Measurements from ENCODE around the gene CPEB1. TPM values are rescaled to one million over a fixed set of nuclear protein-coding genes. Genes with fewer than 3 reads are reported as not detected.

Gene CPEB1
- total and polyA plus RNA-seq, 2 donors (not counting 1 experiment from before 2014, with no cell fraction given): 0.19 to 0.62 TPM

DNA sequence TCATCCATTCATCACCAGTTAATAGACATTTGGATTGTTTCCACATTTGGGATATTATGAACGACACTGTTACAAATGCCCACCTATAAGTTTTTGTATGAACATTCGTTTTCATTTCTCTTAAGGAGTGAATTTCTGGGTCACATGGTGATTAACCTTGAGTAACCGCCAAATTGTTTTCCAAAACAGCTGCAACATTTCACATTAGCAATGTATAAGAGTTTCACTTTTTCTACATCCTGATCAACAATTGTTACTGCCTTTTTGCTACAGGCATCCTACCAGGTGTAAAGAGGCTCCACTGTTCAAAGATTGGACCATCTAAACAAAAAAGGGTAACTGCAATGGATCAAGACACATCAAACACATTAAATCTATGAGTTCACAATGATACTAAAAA is 52.0 kb downstream of the CPEB1 start:
- Mint-ChIP-seq H3K4me1 (no peaks in the 10 kb centered on the region), H3K27ac (no peak overlapping the region), H3K9me3 (ENCODE audit: insufficient read depth) (no peaks in the 10 kb centered on the region), H3K4me3 (no peak overlapping the region), H3K27me3 (peaks cover 58% of the 10 kb centered on the region)
- Histone ChIP-seq H3K36me3 (replicated peaks in 1 of 2; ENCODE audit: control extremely low read depth in 1 of 2, control insufficient read depth in 1 of 2, extremely low read depth in 1 of 2, insufficient read depth in 2 of 2, low read length in 1 of 2) (no peaks in the 10 kb centered on the region), H3K79me2 (ENCODE audit: control insufficient read depth, insufficient read depth, low read length) (no peaks in the 10 kb centered on the region), H3K4me1 (ENCODE audit: control insufficient read depth in 2 of 2, insufficient read depth in 2 of 2, low read length in 2 of 2) (no peaks in the 10 kb centered on the region), H3K27me3 (replicated peaks in 1 of 4; ENCODE audit: control extremely low read depth in 1 of 4, control insufficient read depth in 3 of 4, insufficient read depth in 4 of 4, low read length in 3 of 4) (peaks cover 0 to 15% (median 5%) of the 10 kb centered on the region in 4 experiments), H2AFZ (ENCODE audit: insufficient read depth, low read depth, low read length, poor library complexity, severe bottlenecking) (no peak overlapping the region), H3K9me3 (ENCODE audit: control extremely low read depth in 1 of 3, control insufficient read depth in 2 of 3, insufficient read depth in 1 of 3, low read length in 2 of 3) (no peaks in the 10 kb centered on the region), H3K9ac (ENCODE audit: low read length) (no peak overlapping the region), H3K4me3 (ENCODE audit: control extremely low read depth in 1 of 5, extremely low read depth in 1 of 5, insufficient read depth in 1 of 5, low read depth in 2 of 5, low read length in 4 of 5) (no peak overlapping the region), H3K27ac (ENCODE audit: low read length in 2 of 2) (no peak overlapping the region), H3K4me2 (replicated peaks; ENCODE audit: low read depth, low read length, poor library complexity, severe bottlenecking) (no peak overlapping the region), H4K20me1 (ENCODE audit: control insufficient read depth, insufficient read depth, low read length, poor library complexity, severe bottlenecking) (no peaks in the 10 kb centered on the region)
- CTCF ChIA-PET: no interaction called here
- intact Hi-C loops (cut with micrococcal nuclease): no loop called here
- WGBS (ENCODE audit: insufficient coverage): 90% methylated on average over 2 of the region's 3 CpGs
- TF ChIP-seq CTCF (IDR thresholded peaks at IDR 0.05) (no peak), EZH2 (IDR thresholded peaks at IDR 0.05; ENCODE audit: borderline replicate concordance, insufficient read depth, low read depth, low read length, poor library complexity, severe bottlenecking) (no peak)
- ATAC-seq (ENCODE audit: low read depth) (no peak), DNase-seq (no peak)
- POLR2A ChIA-PET: no interaction called here

DNA sequence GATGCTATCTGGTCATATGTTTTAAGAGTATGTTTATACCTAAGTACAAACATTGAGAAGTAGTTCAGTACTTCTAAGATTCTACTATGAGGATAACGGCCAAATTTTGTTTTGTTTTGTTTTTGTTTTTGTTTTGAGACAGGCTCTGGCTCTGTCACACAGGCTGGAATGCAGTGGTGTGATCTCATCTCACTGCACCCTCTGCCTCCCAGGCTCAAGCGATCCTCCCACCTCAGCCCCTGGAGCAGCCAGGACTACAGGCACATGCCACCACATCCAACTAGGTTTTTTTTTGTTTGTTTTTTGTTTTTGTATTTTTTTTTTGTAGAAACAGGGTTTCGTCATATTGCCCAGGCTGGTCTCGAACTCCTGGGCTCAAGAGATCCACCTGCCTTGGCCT is 59.4 kb downstream of the CPEB1 start:
- no peak for TF ChIP-seq EZH2 (IDR thresholded peaks at IDR 0.05; ENCODE audit: borderline replicate concordance, insufficient read depth, low read depth, low read length, poor library complexity, severe bottlenecking)
- H3K27ac Mint-ChIP-seq: no peak overlapping the region
- peaks cover 0 to 1% (median 0%) of the 10 kb centered on the region in 3 donors for H3K9me3 ChIP-seq (ENCODE audit: control extremely low read depth in 1 of 3, control insufficient read depth in 2 of 3, insufficient read depth in 1 of 3, low read length in 2 of 3)
- ChIA-PET CTCF (no interaction called here), POLR2A (no interaction called here)
- H3K79me2 ChIP-seq (ENCODE audit: control insufficient read depth, insufficient read depth, low read length): no peaks in the 10 kb centered on the region
- ATAC-seq (ENCODE audit: low read depth) (no peak), DNase-seq (no peak)
- no peak overlapping the region for H3K27ac ChIP-seq (ENCODE audit: low read length in 2 of 2)
- peaks cover 0 to 6% (median 1%) of the 10 kb centered on the region in 4 experiments for H3K27me3 ChIP-seq (replicated peaks in 1 of 4; ENCODE audit: control extremely low read depth in 1 of 4, control insufficient read depth in 3 of 4, insufficient read depth in 4 of 4, low read length in 3 of 4)
- H3K9ac ChIP-seq (ENCODE audit: low read length): no peak overlapping the region
- H3K4me3 ChIP-seq (ENCODE audit: control extremely low read depth in 1 of 5, extremely low read depth in 1 of 5, insufficient read depth in 1 of 5, low read depth in 2 of 5, low read length in 4 of 5): no peak overlapping the region
- no peaks in the 10 kb centered on the region for H3K9me3 Mint-ChIP-seq (ENCODE audit: insufficient read depth)
- H2AFZ ChIP-seq (ENCODE audit: insufficient read depth, low read depth, low read length, poor library complexity, severe bottlenecking): no peak overlapping the region
- no peaks in the 10 kb centered on the region for H3K4me1 Mint-ChIP-seq
- H3K27me3 Mint-ChIP-seq: peaks cover 26% of the 10 kb centered on the region
- intact Hi-C loops (cut with micrococcal nuclease): no loop called here
- H3K4me1 ChIP-seq (ENCODE audit: control insufficient read depth in 2 of 2, insufficient read depth in 2 of 2, low read length in 2 of 2): no peaks in the 10 kb centered on the region
- no peak overlapping the region for H3K4me3 Mint-ChIP-seq
- no peak overlapping the region for H3K4me2 ChIP-seq (replicated peaks; ENCODE audit: low read depth, low read length, poor library complexity, severe bottlenecking)
- WGBS (ENCODE audit: insufficient coverage): no CpG with 5 or more reads among the region's 4 CpGs
- no peaks in the 10 kb centered on the region for H3K36me3 ChIP-seq (replicated peaks in 1 of 2; ENCODE audit: control extremely low read depth in 1 of 2, control insufficient read depth in 1 of 2, extremely low read depth in 1 of 2, insufficient read depth in 2 of 2, low read length in 1 of 2)
- H4K20me1 ChIP-seq (ENCODE audit: control insufficient read depth, insufficient read depth, low read length, poor library complexity, severe bottlenecking): no peaks in the 10 kb centered on the region

Measured in B cell (primary cell).